ENCODE data around the gene PDGFRB.

The PDGFRB gene

DNA sequence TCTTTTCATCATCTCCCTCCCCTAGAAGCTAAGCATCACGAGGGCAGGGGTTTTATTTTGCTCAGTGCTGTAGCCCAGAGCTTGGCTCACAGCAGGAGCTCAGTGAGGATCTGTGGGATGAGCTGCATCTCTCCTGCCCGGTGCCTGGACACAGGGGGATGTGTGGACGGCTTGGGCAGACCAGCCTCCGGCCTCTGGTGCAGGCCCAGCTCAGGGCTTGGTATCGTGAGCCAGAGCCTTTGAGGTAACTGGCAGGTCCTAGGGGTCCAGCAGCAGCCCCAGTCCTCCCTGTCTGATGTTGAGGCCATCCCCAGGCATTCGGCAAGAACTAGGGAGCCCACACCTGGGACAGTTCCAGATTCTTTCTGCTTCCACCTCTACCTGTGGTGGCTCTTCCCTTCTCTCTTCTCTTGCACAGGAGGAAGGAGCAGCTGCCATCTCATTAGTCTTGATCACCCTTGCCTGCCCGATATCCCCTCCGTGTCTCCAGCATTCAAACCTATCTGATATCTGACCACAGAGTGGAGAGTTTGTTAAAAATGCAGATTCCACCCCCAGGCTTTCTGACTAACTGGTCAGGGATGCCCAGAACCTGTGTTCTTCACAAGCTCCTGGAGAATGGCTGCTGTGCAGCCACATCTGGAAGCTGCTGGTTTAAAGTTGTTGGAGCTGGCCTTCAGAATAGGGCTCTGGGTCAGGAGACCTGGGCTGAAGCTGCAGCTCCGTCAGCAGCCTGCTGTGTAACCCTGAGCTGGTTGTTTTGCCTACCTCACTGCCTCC is 26.3 kb upstream of the PDGFRB start:
- Histone ChIP-seq H3K27ac (ENCODE audit: low read depth, low read length) (no peak overlapping the region), H3K79me2 (ENCODE audit: control insufficient read depth, insufficient read depth, low read length, unreplicated experiment) (no peaks in the 10 kb centered on the region), H3K27me3 (ENCODE audit: insufficient read depth, low read length) (no peaks in the 10 kb centered on the region), H2AFZ (ENCODE audit: low read length, unreplicated experiment) (no peak overlapping the region), H3K4me3 (ENCODE audit: low read depth, low read length) (no peak overlapping the region), H3K4me1 (ENCODE audit: control insufficient read depth, insufficient read depth, low read length, unreplicated experiment) (no peaks in the 10 kb centered on the region), H3K36me3 (ENCODE audit: insufficient read depth, low read length) (no peaks in the 10 kb centered on the region)

DNA sequence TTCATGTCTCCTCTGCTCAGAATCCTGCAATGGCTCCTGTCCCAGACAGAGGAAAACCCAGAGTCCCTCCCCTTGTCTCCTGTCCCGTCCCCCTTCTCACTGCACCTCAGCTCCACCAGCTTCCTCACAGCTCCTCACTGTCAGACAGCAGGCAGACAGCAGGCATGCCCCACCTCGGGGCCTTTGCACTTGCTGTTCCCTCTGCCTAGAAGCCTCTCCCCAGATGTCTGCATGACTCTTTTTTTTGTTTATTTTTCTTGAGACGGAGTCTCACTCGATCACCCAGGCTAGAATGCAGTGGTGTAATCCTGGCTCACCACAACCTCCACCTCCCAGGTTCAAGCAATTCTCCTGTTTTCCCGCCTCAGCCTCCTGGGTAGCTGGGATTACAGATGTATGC is 25.4 kb upstream of the PDGFRB start:
- Histone ChIP-seq H3K36me3 (ENCODE audit: insufficient read depth, low read length) (no peaks in the 10 kb centered on the region), H3K4me3 (ENCODE audit: low read depth, low read length) (no peak overlapping the region), H3K79me2 (ENCODE audit: control insufficient read depth, insufficient read depth, low read length, unreplicated experiment) (no peaks in the 10 kb centered on the region), H3K27ac (ENCODE audit: low read depth, low read length) (no peak overlapping the region), H3K27me3 (ENCODE audit: insufficient read depth, low read length) (no peaks in the 10 kb centered on the region), H2AFZ (ENCODE audit: low read length, unreplicated experiment) (no peak overlapping the region), H3K4me1 (ENCODE audit: control insufficient read depth, insufficient read depth, low read length, unreplicated experiment) (no peaks in the 10 kb centered on the region)

GRCh38 chr5:150180241-150181026 is 24.8 kb upstream of the PDGFRB start:
- no peaks in the 10 kb centered on the region for H3K36me3 ChIP-seq (ENCODE audit: insufficient read depth, low read length)
- no peaks in the 10 kb centered on the region for H3K79me2 ChIP-seq (ENCODE audit: control insufficient read depth, insufficient read depth, low read length, unreplicated experiment)
- H2AFZ ChIP-seq (ENCODE audit: low read length, unreplicated experiment), result no peak overlapping the region
- H3K27me3 ChIP-seq (ENCODE audit: insufficient read depth, low read length), result no peaks in the 10 kb centered on the region
- H3K4me3 ChIP-seq (ENCODE audit: low read depth, low read length), result no peak overlapping the region
- H3K27ac ChIP-seq (ENCODE audit: low read depth, low read length), result no peak overlapping the region
- no peaks in the 10 kb centered on the region for H3K4me1 ChIP-seq (ENCODE audit: control insufficient read depth, insufficient read depth, low read length, unreplicated experiment)

DNA sequence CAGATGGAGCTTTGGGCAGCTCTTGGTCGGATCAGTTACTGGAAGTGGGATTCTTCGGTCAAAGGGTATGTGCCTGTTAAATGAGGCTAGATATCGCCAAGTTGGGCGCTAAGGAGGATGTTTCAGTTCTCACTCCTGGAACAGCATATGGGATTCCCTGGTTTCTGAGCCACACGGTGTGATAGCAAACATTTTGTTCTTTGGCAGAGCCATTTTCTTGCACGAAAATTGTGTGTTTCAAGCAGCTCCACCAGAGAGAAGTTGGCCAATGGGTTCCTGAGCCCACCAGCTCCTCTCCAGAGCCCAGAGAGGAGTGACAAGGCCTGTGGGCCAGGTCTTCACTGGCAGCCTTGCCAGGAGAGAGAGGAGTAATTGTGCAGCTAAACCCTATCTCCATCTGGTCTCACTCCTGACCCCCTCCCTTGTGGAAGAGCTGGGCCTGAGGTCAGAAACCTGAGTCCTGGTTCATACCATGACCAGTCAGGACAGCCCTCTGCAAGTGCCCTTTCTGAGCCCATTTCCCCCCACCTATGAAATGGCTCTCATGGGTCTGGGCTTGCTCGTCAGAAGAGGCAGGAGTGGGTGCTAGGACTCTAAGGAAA is 23.5 kb upstream of the PDGFRB start:
- no peak overlapping the region for H2AFZ ChIP-seq (ENCODE audit: low read length, unreplicated experiment)
- no peak overlapping the region for H3K27ac ChIP-seq (ENCODE audit: low read depth, low read length)
- no peak overlapping the region for H3K4me3 ChIP-seq (ENCODE audit: low read depth, low read length)
- no peaks in the 10 kb centered on the region for H3K79me2 ChIP-seq (ENCODE audit: control insufficient read depth, insufficient read depth, low read length, unreplicated experiment)
- no peaks in the 10 kb centered on the region for H3K27me3 ChIP-seq (ENCODE audit: insufficient read depth, low read length)
- no peaks in the 10 kb centered on the region for H3K36me3 ChIP-seq (ENCODE audit: insufficient read depth, low read length)
- no peaks in the 10 kb centered on the region for H3K4me1 ChIP-seq (ENCODE audit: control insufficient read depth, insufficient read depth, low read length, unreplicated experiment)

- no peaks in the 10 kb centered on the region for H3K36me3 ChIP-seq (ENCODE audit: insufficient read depth, low read length)
- H3K27me3 ChIP-seq (ENCODE audit: insufficient read depth, low read length), result no peaks in the 10 kb centered on the region
- no peak overlapping the region for H3K4me3 ChIP-seq (ENCODE audit: low read depth, low read length)
- no peak overlapping the region for H2AFZ ChIP-seq (ENCODE audit: low read length, unreplicated experiment)
- H3K4me1 ChIP-seq (ENCODE audit: control insufficient read depth, insufficient read depth, low read length, unreplicated experiment), result no peaks in the 10 kb centered on the region
- no peaks in the 10 kb centered on the region for H3K79me2 ChIP-seq (ENCODE audit: control insufficient read depth, insufficient read depth, low read length, unreplicated experiment)
- H3K27ac ChIP-seq (ENCODE audit: low read depth, low read length), result no peak overlapping the region
Observed at GRCh38 chr5:150178262-150178661, 22.6 kb upstream of the PDGFRB start.

GRCh38 chr5:150177721-150178120 is 22.1 kb upstream of the PDGFRB start:
- Histone ChIP-seq H3K27ac (ENCODE audit: low read depth, low read length) (no peak overlapping the region), H2AFZ (ENCODE audit: low read length, unreplicated experiment) (no peak overlapping the region), H3K4me1 (ENCODE audit: control insufficient read depth, insufficient read depth, low read length, unreplicated experiment) (no peaks in the 10 kb centered on the region), H3K36me3 (ENCODE audit: insufficient read depth, low read length) (no peaks in the 10 kb centered on the region), H3K79me2 (ENCODE audit: control insufficient read depth, insufficient read depth, low read length, unreplicated experiment) (no peaks in the 10 kb centered on the region), H3K4me3 (ENCODE audit: low read depth, low read length) (no peak overlapping the region), H3K27me3 (ENCODE audit: insufficient read depth, low read length) (no peaks in the 10 kb centered on the region)

- Histone ChIP-seq H3K27me3 (ENCODE audit: insufficient read depth, low read length) (no peaks in the 10 kb centered on the region), H3K27ac (ENCODE audit: low read depth, low read length) (no peak overlapping the region), H3K4me1 (ENCODE audit: control insufficient read depth, insufficient read depth, low read length, unreplicated experiment) (no peaks in the 10 kb centered on the region), H2AFZ (ENCODE audit: low read length, unreplicated experiment) (no peak overlapping the region), H3K79me2 (ENCODE audit: control insufficient read depth, insufficient read depth, low read length, unreplicated experiment) (no peaks in the 10 kb centered on the region), H3K36me3 (ENCODE audit: insufficient read depth, low read length) (no peaks in the 10 kb centered on the region), H3K4me3 (ENCODE audit: low read depth, low read length) (no peak overlapping the region)
Observed at GRCh38 chr5:150176745-150177477, 21.3 kb upstream of the PDGFRB start.

- Histone ChIP-seq H3K4me1 (ENCODE audit: control insufficient read depth, insufficient read depth, low read length, unreplicated experiment) (no peaks in the 10 kb centered on the region), H3K27ac (ENCODE audit: low read depth, low read length) (no peak overlapping the region), H2AFZ (ENCODE audit: low read length, unreplicated experiment) (no peak overlapping the region)
Observed at GRCh38 chr5:150175536-150175935, 19.9 kb upstream of the PDGFRB start.

GRCh38 chr5:150175076-150175475 is 19.4 kb upstream of the PDGFRB start:
- Histone ChIP-seq H3K4me1 (ENCODE audit: control insufficient read depth, insufficient read depth, low read length, unreplicated experiment) (no peaks in the 10 kb centered on the region), H3K4me3 (ENCODE audit: low read depth, low read length) (no peak overlapping the region), H3K27me3 (ENCODE audit: insufficient read depth, low read length) (0 out of 2 replicates have a peak, but pooled peaks cover 5% of the 10 kb centered on the region), H3K79me2 (ENCODE audit: control insufficient read depth, insufficient read depth, low read length, unreplicated experiment) (no peaks in the 10 kb centered on the region), H3K27ac (ENCODE audit: low read depth, low read length) (no peak overlapping the region), H2AFZ (ENCODE audit: low read length, unreplicated experiment) (no peak overlapping the region), H3K36me3 (ENCODE audit: insufficient read depth, low read length) (no peaks in the 10 kb centered on the region)

More at GRCh38 chr5:150175536-150175935, 19.9 kb upstream of the PDGFRB start:
- Histone ChIP-seq H3K4me3 (ENCODE audit: low read depth, low read length) (no peak overlapping the region), H3K27me3 (ENCODE audit: insufficient read depth, low read length) (no peaks in the 10 kb centered on the region), H3K36me3 (ENCODE audit: insufficient read depth, low read length) (no peaks in the 10 kb centered on the region), H3K79me2 (ENCODE audit: control insufficient read depth, insufficient read depth, low read length, unreplicated experiment) (no peaks in the 10 kb centered on the region)

- H2AFZ ChIP-seq (ENCODE audit: low read length, unreplicated experiment), result no peak overlapping the region
- H3K27me3 ChIP-seq (ENCODE audit: insufficient read depth, low read length), result 0 out of 2 replicates have a peak, but pooled peaks cover 7% of the 10 kb centered on the region
- H3K4me3 ChIP-seq (ENCODE audit: low read depth, low read length), result no peak overlapping the region
- no peaks in the 10 kb centered on the region for H3K36me3 ChIP-seq (ENCODE audit: insufficient read depth, low read length)
- H3K4me1 ChIP-seq (ENCODE audit: control insufficient read depth, insufficient read depth, low read length, unreplicated experiment), result no peaks in the 10 kb centered on the region
- no peak overlapping the region for H3K27ac ChIP-seq (ENCODE audit: low read depth, low read length)
- H3K79me2 ChIP-seq (ENCODE audit: control insufficient read depth, insufficient read depth, low read length, unreplicated experiment), result no peaks in the 10 kb centered on the region
Observed at GRCh38 chr5:150174285-150174684, 18.6 kb upstream of the PDGFRB start.

Measured in ACC112 (cell line).